HG03521 (cell line): ENCODE measurements around the gene ASIP.
"Not testable (repeated sequence)": the region's sequence is repeated elsewhere in the genome, so short reads cannot be mapped to it uniquely, and the experiment has no call there.

ENCODE experiments used
- ATAC-seq: cut with Tn5 transposase; IDR thresholded peaks from one replicate; pipeline ENCODE4 v1.9.1; 2021; ENCODE audit warnings: mild to moderate bottlenecking, moderate library complexity; ENCODE audit not compliant: unreplicated experiment

ASIP gene

DNA sequence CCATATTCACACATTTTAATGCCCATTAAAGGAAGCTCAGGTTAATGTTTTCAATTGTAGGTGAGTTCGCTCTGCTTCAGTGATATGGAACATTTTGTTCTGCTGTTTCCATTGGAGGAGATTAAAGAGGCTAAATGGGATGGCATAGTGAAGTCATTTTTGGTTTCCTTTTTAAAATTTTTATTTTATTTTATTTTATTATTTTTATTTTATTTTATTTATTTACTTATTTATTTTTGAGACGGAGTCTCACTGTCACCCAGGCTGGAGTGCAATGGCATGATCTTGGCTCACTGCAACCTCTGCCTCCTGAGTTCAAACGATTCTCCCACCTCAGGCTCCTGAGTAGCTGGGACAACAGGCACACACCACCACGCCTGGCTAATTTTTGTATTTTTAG is 792 bp downstream of the ASIP start:
- ATAC-seq: not testable (repeated sequence)

DNA sequence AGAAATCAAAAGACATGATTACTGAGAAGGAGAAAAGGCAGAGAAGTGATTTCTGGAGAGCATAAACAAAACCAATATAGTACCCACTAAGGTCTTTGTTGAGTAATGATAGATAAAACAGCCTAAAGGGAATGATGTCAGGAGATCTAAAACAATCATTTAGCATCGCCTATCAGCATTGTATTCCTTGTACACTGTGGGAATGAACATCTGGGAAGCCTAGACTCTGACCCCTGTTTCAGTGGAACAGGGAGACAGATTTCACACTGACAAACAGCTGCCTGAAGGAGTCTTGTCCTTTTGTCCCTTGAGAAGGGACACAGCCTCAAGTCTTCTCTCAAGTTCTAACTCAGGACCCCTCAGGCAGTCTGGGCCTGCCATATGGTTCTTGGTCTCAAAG is 1.7 kb downstream of the ASIP start:
- no peak for ATAC-seq

DNA sequence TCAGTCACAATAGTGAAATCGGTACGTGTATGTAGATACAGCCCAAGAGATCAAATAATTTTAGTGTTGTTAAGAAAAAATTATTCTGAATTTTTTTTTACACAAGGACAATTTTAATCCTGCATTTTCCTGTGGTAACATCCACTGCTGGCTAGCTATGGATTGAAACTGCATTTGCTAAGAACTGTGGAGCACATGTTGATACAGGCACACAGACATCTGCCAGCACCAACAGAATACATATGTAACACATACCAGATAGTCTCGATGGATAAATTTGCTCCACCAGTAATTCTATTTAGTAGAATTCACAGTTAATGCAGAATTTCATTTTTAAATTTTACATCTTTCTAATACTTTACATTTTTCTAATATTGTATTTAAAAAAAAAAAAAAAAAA is 2.2 kb downstream of the ASIP start:
- ATAC-seq: no peak

DNA sequence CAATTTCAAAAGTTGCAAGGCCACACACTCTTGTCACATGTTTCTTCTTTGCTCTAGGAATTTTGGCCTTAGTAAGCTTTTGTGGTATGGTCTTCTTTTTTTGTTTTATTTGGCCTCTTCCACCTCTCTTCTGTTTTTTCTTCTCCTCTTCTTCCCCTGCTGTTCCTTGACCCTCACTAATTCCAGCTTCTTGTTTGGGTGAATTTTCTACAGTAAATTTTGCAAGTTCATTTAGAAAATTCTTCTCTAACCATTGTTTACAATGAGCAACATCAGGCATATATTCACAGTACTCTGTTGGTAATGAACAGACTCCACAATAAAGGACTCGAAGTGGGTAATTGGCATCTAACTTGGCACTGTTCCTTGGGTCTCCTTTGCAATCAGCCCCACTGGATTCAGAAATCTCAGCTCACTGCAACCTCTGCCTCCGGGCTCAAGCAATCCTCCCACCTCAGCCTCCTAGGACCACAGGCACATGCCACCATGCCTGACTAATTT is 5.0 kb downstream of the ASIP start:
- ATAC-seq: no peak

DNA sequence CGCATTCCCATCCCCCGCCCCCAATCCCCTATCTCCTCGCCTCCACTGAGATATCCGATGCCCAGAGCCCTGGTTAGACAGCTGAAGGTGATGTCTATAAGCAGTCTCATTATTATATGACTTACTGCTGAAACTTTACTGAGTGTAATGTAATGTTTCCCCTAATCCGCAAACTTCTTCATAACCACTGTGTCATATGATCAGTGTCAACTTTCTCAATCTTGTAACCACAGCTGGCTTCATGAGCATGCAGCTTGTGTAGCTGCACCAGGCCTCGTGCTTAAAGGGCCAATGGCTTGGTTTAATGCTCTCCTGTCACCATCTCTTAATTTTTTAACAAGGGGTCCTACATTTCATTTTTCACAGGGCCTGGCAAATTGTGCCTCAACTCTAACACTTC is 8.1 kb downstream of the ASIP start:
- no peak for ATAC-seq

DNA sequence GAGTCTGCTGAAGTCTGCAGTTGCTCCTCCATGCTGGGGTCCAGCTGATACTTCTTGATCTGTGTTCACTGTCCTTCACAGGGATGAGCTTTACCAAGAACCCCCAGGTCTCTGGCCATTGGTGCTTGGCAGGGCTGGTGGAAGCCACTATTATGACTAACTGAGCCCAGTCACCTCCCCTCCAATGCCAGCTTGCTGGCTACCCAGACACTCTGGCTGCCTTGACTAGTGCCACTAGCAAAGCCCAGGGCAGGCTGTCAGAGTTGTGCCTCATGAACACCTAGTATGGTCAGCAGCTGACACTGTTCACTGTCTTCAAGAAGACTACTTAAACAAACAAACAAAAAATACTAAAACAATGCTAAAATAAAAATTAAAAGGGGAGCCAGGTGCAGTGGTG is 8.8 kb downstream of the ASIP start:
- ATAC-seq: no peak

DNA sequence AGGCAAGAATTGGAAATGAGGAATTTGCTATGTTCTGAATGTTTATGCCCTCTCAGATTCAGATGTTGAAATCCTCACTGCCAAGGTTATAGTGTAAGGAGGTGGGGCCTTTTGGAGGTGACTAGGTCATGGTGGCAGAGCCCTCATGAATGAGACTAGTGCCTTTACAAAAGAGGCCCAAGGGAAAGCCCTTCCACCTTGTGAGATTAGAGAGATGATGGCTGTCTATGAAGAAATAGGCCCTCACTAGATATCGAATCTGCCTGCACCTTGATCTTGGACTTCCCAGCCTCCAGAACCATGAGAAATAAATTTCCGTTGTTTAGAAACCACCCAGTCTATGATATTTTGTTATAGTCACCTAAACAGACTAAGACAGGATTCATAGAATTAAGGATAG is 10.4 kb downstream of the ASIP start:
- ATAC-seq: no peak

DNA sequence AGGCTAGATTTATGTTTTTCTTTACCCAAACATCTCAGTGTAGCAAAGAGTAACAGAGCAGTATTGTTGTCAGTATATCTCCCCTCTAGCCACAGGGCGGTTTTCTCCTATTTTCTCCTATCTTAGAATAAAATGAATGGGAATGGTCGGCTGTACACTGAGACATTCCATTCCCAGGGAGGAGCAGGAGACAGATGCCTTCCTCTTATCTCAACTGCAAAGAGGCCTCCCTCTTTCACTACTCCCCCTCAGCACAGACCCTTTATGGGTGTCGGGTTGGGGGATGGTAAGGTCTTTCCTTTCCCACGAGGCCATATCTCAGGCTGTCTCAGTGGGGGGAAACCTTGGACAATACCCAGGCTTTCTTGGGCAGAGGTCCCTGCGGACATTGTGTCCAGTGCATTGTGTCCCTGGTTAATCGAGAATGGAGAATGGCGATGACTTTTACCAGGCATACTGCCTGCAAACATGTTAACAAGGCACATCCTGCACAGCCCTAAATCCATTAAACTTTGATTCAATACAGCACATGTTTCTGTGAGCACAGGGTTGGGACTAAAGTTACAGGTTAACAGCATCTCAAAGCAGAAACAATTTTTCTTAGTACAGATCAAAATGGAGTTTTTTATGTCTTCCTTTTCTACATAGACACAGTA is 11.3 kb downstream of the ASIP start:
- ATAC-seq: not testable (repeated sequence)

DNA sequence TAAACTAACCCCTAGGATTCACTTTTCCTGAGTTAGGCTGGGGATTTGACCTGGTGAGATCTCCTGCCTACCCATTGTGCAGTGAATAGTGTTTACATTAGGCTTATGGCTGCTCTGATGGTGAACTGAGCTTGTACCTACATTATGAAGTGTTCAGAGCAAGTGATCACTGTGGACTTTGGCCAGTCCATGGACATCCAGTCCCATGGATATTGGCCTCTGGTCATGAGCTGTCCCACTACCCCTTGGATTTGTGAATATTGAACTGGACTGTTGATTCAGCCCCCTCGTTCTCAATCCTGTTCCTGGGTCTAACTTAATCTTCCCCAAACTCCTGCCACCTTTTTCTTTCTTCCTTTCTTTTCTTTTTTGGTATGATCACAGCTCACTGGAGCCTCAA is 13.8 kb downstream of the ASIP start:
- no peak for ATAC-seq

DNA sequence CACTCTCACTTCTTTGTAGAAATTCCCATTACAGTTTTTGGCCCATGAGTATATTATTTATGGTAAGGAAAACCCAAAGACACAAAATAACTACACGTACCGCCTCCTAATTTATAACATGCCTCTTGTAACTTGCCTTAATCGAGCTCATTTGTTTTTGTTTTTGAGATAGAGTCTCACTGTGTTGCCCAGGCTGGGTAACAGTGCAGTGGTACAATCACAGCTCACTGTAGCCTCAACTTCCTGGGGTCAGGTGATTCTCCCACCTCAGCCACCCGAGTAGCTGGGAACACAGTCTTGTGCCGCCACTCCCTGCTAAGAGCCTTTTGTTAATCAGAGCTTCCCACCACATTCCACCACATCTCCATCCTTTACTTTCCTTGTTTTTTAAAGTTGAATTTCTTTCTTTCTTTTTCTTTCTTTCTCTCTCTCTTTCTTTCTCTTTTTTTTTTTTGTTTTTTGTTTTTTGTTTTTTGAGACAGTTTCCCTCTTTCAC is 15.5 kb downstream of the ASIP start:
- ATAC-seq: no peak

DNA sequence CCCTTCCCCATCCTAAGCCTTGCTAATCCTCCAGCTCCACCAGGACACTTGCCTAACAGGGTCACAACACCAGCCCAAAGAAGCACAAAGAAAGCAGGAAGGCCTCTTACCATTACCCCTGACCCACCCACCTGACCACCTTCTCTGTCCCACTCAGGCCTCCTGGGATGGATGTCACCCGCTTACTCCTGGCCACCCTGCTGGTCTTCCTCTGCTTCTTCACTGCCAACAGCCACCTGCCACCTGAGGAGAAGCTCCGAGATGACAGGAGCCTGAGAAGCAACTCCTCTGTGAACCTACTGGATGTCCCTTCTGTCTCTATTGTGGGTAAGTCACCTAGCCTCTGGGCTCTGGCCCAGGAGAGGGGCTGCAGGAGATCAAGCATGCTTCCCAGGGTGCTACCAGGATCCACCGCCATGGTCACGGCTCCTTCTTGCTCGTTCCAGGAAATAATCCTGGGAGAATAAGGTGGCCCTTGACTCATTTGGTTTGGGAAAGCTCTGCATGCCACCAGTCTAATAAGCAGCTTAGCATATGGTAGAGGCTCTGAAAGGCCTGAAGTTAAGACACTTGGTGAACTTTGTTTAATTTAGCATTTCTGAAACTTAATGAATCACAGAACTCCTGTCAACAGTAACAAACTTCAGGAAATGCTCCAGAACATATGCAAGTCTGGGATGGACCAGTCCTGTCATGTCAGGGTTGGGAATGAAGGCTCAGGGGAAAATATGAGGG is 19.2 kb downstream of the ASIP start:
- ATAC-seq: no peak

DNA sequence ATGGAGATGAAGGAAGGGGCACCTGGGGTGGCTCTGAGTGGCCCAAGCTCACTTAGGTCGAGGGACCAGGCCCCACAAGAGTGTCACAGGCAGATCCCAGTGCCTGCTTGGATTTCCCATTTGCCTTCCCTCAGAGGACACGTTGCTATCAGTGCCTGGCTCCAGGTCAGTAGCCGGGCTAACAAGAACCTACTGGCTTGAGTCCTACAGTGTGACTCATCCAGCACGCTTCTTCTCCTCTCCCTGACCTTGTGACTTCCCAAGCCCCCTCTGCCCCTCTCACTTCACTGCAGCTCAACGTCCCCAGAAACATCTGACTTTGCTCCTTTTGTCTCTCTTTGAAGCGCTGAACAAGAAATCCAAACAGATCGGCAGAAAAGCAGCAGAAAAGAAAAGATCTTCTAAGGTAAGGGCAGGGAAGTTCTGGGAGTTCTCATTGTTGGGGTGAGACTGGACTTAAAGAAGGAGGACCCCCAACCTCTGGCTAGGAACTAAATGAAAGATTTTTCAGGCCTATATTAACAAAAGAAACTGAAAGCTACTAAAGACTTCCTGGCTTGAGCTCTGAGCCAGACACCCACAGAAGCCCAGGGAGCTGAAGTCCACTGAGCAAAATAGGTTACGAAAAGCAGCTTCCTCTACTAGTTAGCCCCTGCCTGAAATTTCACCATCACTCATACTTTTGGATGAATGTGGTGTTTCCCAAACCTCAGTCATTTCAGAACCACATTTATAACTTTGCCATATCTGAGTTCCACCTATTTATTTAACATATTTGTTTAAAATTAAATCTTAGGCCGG is 21.5 kb downstream of the ASIP start:
- ATAC-seq: no peak

DNA sequence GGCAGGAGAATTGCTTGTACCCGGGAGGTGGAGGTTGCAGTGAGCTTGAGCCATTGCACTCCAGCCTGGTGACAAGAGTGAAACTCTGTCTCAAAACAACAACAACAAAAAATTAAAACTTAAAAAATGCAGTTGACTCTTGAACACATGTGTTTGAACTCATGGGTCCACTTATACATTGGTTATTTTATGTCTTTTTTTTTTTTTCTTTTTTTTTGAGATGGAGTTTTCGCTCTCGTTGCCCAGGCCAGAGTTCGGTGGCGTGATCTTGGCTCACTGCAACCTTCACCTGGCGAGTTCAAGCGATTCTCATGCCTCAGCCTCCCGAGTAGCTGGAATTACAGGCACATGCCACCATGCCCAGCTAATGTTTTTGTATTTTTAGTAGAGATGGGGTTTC is 22.2 kb downstream of the ASIP start:
- not testable (repeated sequence) for ATAC-seq

DNA sequence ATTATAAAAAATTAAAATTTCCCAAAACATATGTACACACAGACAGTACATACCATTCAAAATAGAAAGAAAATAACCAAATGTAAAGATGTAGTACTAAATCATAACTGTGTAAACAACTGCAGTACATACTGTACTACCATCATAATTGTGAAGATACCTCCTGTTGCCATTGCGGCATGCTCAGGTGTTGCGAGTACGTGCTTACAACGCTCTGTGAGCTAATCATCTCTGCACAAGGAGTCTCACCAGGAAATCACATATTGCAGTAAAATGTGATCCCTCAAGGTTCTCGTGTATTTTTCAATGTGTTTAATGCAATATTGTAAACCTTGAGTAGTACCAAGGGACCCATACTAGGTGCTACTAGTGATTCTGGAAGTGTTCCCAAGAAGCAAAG is 22.9 kb downstream of the ASIP start:
- no peak for ATAC-seq

DNA sequence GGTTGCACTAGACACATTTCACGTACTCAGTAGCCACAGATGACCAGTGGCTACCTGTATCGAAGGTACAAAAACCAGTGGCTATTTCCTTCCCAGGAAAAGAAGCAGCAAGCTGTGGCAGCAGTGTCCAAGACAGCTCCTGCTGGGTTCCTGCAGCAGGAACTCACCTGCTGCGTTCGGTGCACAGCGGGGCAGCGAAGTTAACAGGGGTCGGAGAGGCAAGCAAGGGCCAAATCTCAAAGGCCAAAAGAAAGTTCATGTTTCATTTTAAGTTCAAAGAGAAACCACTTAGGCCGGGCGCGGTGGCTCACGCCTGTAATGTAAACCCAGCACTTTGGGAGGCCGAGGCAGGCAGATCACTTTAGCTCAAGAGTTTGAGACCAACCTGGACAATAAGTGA is 26.9 kb downstream of the ASIP start:
- no peak for ATAC-seq

DNA sequence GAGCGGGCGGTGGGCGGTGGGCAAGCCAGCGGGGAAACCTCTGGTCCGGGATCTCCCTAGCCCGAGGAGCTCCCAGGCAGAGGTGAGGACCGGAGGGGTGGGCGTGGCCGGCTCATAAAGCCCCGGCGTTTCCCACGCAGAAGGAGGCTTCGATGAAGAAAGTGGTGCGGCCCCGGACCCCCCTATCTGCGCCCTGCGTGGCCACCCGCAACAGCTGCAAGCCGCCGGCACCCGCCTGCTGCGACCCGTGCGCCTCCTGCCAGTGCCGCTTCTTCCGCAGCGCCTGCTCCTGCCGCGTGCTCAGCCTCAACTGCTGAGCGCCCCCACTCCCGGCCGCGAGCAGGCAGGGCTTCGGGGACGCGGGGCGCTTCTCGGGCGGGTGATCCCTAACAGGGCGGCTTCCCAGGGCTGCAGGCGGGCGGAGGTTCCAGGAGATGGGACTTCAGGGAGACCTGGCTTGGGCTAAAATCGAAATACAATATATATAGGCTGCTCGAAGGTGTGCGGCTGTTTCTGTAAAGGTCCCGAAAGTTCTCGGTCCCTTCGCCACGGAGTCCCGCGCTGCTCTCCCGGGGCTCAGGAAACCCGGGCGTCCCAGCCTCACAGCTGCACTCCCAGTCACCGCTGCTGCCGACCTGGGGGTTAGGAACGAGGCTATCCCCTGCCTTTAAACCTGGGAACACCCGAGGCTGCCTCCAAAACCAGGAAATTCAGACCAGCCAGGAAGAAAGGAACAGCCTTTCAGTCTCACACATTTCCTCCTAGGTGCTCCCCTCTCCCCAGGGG is 27.8 kb downstream of the ASIP start:
- no peak for ATAC-seq

DNA sequence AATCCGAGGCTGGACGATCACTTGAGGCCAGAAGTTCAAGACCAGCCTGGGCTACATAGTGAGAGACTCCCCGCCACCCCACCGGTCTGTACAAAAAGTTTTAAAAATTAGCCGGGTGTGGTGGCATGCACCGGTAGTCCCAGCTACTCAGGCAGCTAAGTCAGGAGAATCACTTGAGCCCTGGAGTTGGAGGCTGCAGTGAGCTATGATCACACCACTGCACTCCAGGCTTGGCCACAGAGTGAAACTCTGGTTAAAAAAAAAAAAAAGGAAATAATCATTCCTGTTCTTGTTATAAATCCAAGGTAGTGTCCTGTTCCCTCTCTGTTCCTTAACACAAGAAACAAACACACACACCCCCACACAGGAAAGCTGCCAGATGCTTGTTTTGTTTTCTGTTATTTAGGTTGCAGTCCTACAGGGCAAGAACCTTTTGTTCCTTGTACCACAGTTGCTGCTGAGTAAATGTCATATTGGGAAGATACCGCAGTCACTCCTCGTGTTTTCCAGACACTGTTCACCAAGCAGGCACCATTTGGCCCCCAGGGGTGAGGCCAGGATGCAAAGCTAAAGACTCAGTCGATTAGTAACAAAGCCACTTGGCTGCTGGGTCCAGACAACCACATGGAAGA is 28.9 kb downstream of the ASIP start:
- ATAC-seq: no peak

DNA sequence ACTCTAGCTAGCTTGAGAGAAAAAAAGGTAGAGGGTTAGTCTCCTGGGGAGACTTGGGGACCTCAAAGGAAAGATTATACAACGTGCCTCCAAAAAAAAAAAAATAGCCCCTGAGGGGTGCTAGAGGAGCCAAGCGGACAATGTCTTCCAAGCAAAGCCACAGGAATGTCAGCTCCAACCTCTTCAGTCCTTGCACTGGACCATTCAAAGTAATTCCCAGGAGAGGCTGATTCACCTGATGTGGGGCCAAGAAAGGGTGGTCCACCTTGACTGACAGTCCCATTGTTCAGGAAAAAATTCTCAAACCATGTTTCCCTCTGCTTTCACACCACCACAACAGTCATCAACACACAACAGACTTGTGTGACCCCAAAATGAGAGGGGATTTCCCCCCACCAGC is 30.7 kb downstream of the ASIP start:
- ATAC-seq: no peak

DNA sequence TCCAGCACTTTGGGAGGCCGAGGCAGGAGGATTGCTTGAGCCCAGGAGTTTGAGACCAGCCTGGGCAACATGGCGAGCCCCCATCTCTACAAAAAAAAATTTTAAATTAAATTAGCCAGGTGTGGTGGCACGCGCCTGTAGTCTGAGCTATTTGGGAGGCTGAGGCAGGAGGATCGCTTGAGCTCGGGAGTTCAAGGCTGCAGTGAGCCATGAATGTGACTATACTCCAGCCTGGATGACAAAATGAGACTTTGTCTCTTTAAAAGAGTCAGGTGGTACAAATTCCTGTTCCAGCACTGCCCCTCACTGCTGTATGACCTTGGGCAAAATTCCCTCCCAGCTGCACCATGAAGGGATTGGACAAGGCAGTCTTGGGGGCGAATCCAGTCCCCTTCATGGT is 33.5 kb downstream of the ASIP start:
- no peak for ATAC-seq

DNA sequence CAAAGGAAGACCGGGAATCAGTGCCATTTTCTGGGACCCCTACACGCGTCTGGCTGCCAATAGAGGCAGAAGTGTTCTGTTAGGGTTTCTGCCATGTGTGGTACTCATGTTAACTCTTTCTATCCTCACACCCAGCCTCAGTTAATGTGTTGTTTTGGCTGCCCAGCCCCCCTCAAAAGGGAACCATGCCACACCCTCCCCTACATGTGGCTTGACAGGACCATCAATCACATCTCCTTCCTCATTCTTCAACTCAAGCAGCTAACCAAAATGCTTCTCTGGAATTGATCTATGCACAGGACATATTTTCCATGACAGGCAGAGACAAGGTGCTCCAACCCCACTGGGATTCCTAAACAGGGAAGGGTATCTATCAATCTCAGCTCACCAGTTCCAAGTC is 40.0 kb downstream of the ASIP start:
- ATAC-seq: no peak
